Neural cell (in vitro differentiated cells): Measurements from ENCODE around the gene ROBO1.

Source experiments
- EP300 ChIP-seq: fragments of 450-650 bp; conservative IDR thresholded peaks from 2 replicates; pipeline ENCODE4 v1.6.1; 2014; ENCODE audit warnings: antibody characterized with exemption, mild to moderate bottlenecking, moderate library complexity; ENCODE audit not compliant: poor library complexity, severe bottlenecking
- EZH2 ChIP-seq: fragments of 200-600, 300-800 bp; shearing (Covaris generic), sonication (generic); IDR thresholded peaks from 2 replicates; pipeline ENCODE4 v1.6.1; 2014; ENCODE audit warnings: antibody characterized with exemption, low read length, borderline replicate concordance, mild to moderate bottlenecking; ENCODE audit not compliant: insufficient read depth, poor library complexity, severe bottlenecking
- MXI1 ChIP-seq: fragments of 450-650 bp; conservative IDR thresholded peaks from 2 replicates; pipeline ENCODE4 v1.6.1; 2014; ENCODE audit warnings: antibody characterized with exemption, mild to moderate bottlenecking; ENCODE audit not compliant: poor library complexity, severe bottlenecking
- POLR2AphosphoS5 ChIP-seq: IDR thresholded peaks from 2 replicates; pipeline ENCODE4 v1.6.1; 2012
- RAD21 ChIP-seq: fragments of 450-650 bp; conservative IDR thresholded peaks from 2 replicates; pipeline ENCODE4 v1.6.1; 2014; ENCODE audit warnings: antibody characterized with exemption, mild to moderate bottlenecking, moderate library complexity
- SMC3 ChIP-seq: fragments of 450-650 bp; conservative IDR thresholded peaks from 2 replicates; pipeline ENCODE4 v1.6.1; 2014; ENCODE audit warnings: antibody characterized with exemption, mild to moderate bottlenecking, moderate library complexity; ENCODE audit not compliant: poor library complexity
- TAF1 ChIP-seq: IDR thresholded peaks from 2 replicates; pipeline ENCODE4 v1.6.1; 2012; ENCODE audit warnings: low read depth
- TF ChIP-seq, protein P1 (sequence below): fragments of 450-650 bp; IDR thresholded peaks from 2 replicates; pipeline ENCODE4 v1.5.1; 2014; ENCODE audit warnings: antibody characterized with exemption, mild to moderate bottlenecking, moderate library complexity; ENCODE audit not compliant: poor library complexity, severe bottlenecking
- TF ChIP-seq, protein P2 (sequence below): IDR thresholded peaks from 2 replicates; pipeline ENCODE4 v1.6.1; 2012; ENCODE audit warnings: borderline replicate concordance

DNA sequence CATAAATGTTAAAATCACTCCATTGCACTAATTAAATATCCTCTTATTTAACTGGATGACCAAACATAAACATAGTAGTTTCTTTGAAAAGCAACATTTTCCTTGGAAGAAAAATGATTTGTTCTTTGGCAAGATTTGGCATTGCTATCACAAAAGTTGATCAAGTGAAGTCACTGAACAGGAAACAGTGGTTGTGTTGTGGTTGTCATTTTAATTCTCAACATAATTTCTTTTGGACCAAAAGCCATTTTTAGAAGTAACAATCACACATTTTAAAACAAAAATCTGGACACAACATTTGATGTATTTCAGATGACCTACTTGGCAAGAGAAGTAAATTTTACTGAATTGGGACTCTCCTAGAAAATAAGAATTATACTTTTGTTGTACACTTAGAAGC lies 872.3 kb downstream of the ROBO1 start:
- TF ChIP-seq POLR2AphosphoS5 (no peak), EZH2 (no peak), RAD21 (no peak), SMC3 (no peak), EP300 (no peak), TAF1 (no peak), MXI1 (no peak)
- TF ChIP-seq, protein P1, sequence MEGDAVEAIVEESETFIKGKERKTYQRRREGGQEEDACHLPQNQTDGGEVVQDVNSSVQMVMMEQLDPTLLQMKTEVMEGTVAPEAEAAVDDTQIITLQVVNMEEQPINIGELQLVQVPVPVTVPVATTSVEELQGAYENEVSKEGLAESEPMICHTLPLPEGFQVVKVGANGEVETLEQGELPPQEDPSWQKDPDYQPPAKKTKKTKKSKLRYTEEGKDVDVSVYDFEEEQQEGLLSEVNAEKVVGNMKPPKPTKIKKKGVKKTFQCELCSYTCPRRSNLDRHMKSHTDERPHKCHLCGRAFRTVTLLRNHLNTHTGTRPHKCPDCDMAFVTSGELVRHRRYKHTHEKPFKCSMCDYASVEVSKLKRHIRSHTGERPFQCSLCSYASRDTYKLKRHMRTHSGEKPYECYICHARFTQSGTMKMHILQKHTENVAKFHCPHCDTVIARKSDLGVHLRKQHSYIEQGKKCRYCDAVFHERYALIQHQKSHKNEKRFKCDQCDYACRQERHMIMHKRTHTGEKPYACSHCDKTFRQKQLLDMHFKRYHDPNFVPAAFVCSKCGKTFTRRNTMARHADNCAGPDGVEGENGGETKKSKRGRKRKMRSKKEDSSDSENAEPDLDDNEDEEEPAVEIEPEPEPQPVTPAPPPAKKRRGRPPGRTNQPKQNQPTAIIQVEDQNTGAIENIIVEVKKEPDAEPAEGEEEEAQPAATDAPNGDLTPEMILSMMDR = no peak
- TF ChIP-seq, protein P2, sequence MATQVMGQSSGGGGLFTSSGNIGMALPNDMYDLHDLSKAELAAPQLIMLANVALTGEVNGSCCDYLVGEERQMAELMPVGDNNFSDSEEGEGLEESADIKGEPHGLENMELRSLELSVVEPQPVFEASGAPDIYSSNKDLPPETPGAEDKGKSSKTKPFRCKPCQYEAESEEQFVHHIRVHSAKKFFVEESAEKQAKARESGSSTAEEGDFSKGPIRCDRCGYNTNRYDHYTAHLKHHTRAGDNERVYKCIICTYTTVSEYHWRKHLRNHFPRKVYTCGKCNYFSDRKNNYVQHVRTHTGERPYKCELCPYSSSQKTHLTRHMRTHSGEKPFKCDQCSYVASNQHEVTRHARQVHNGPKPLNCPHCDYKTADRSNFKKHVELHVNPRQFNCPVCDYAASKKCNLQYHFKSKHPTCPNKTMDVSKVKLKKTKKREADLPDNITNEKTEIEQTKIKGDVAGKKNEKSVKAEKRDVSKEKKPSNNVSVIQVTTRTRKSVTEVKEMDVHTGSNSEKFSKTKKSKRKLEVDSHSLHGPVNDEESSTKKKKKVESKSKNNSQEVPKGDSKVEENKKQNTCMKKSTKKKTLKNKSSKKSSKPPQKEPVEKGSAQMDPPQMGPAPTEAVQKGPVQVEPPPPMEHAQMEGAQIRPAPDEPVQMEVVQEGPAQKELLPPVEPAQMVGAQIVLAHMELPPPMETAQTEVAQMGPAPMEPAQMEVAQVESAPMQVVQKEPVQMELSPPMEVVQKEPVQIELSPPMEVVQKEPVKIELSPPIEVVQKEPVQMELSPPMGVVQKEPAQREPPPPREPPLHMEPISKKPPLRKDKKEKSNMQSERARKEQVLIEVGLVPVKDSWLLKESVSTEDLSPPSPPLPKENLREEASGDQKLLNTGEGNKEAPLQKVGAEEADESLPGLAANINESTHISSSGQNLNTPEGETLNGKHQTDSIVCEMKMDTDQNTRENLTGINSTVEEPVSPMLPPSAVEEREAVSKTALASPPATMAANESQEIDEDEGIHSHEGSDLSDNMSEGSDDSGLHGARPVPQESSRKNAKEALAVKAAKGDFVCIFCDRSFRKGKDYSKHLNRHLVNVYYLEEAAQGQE = no peak
